Measurements from ENCODE around the gene RPS6KA1. TPM values are rescaled to one million over a fixed set of nuclear protein-coding genes. Genes with fewer than 3 reads are reported as not detected.

The RPS6KA1 gene
- total and polyA plus RNA-seq, 9 of the 15 experiments (the other 6 are each of a cell fraction or from before 2014, with no cell fraction given), result 2.4 to 61.0 (median 35.5) TPM

- no peak for TF ChIP-seq NR2C2 (CRISPR knock-in tag; IDR thresholded peaks at IDR 0.05)
- TF ChIP-seq NR2C2 (tag; IDR thresholded peaks at IDR 0.05), result peak; percentile 27; the same call in 1 of the 2 replicates
- TF ChIP-seq RNF2 (IDR thresholded peaks at IDR 0.05), result no peak
Observed at GRCh38 chr1:26546819-26547218, 17.3 kb downstream of the RPS6KA1 start (continued).

- H3K27ac ChIP-seq (ENCODE audit: extremely low read depth, low read depth, low read length), result no peak overlapping the region
- TF ChIP-seq HMG20B (CRISPR knock-in tag; IDR thresholded peaks at IDR 0.05) (no peak), ZNF644 (tag; IDR thresholded peaks at IDR 0.05; ENCODE audit: low read depth) (no peak), PHF21A (IDR thresholded peaks at IDR 0.05; ENCODE audit: borderline replicate concordance, low read depth) (no peak), ETV1 (tag; conservative IDR thresholded peaks at IDR 0.05; ENCODE audit: low read depth) (no peak), ZNF384 (IDR thresholded peaks at IDR 0.05; ENCODE audit: low read depth, low read length) (no peak), SMC3 (conservative IDR thresholded peaks at IDR 0.05; ENCODE audit: insufficient read depth, low read depth, low read length) (no peak), MEIS2 (IDR thresholded peaks at IDR 0.05; ENCODE audit: partially characterized antibody) (peak; percentile 31), PKNOX1 (IDR thresholded peaks at IDR 0.05) (peak; percentile 36; the same call in 1 of the 2 replicates), NR1H2 (CRISPR knock-in tag; IDR thresholded peaks at IDR 0.05) (no peak), NR2C1 (IDR thresholded peaks at IDR 0.05) (no peak), NR2C1 (tag; IDR thresholded peaks at IDR 0.05) (no peak), ZNF77 (CRISPR knock-in tag; IDR thresholded peaks at IDR 0.05) (no peak)
- TSS peak; percentile 32 for BruUV-seq (replicated peaks)
- H3K4me1 ChIP-seq (replicated peaks in 1 of 2; ENCODE audit: control insufficient read depth in 2 of 2, insufficient read depth in 2 of 2, low read length in 2 of 2), result peaks cover 3 to 13% of the 10 kb centered on the region in 2 experiments
- ChIA-PET POLR2A (interaction anchor here (0.6 to 1.7 kb wide), 7 partner anchors 9 to 379 kb away, joined by 3 to 5 read pairs (median 3); partner anchors contain the start of gene ZNF593), CTCF (ENCODE audit: low intra/inter-chr PET ratio) (no interaction called here)
- no peaks in the 10 kb centered on the region for H3K9me1 ChIP-seq (ENCODE audit: control insufficient read depth, insufficient read depth, low read length)
- no peak overlapping the region for H3K9ac ChIP-seq (ENCODE audit: insufficient read depth in 1 of 2, low read depth in 2 of 2, low read length in 2 of 2)
- no peak overlapping the region for H2AFZ ChIP-seq (ENCODE audit: low read depth, low read length)
- no peak overlapping the region for H3K4me2 ChIP-seq (ENCODE audit: insufficient read depth, low read length)
- WGBS (ENCODE audit: insufficient coverage, low coverage, missing lambda C conversion rate), result 54% methylated on average over 3 of the region's 3 CpGs
- no peak overlapping the region for H3K4me3 ChIP-seq
- in situ Hi-C loops (cut with MboI), result no loop called here
- ATAC-seq, result no peak
- H3K36me3 ChIP-seq (ENCODE audit: control insufficient read depth, insufficient read depth, low read length), result peaks cover 62% of the 10 kb centered on the region; the same call in 2 of the 3 replicates
- H4K20me1 ChIP-seq (replicated peaks; ENCODE audit: control insufficient read depth, insufficient read depth, low read length), result no peaks in the 10 kb centered on the region
- H3K27me3 ChIP-seq (ENCODE audit: control insufficient read depth in 2 of 2, insufficient read depth in 2 of 2, low read length in 2 of 2), result no peaks in the 10 kb centered on the region
- intact Hi-C loops (cut with micrococcal nuclease), result no loop called here
- no peaks in the 10 kb centered on the region for H3K79me2 ChIP-seq (ENCODE audit: control insufficient read depth, insufficient read depth, low read length)
- no peaks in the 10 kb centered on the region for H3K9me3 ChIP-seq (replicated peaks; ENCODE audit: control insufficient read depth, insufficient read depth, low read depth, low read length)
- DNase-seq (ENCODE audit: extremely low read depth in 1 of 4, low spot score in 3 of 4), result no peak
- peak; percentile 37 for FAIRE-seq
Observed at GRCh38 chr1:26548841-26549240, 19.3 kb downstream of the RPS6KA1 start.
